LoVo (cell line): ENCODE measurements around the gene TRAF7.
"Not testable (repeated sequence)": the region's sequence is repeated elsewhere in the genome, so short reads cannot be mapped to it uniquely, and the experiment has no call there.

Source experiments
- DNase-seq: peaks from one replicate; pipeline ENCODE4 v3.0.0-alpha.2; 2016; ENCODE audit warnings: low spot score

The TRAF7 gene

DNA sequence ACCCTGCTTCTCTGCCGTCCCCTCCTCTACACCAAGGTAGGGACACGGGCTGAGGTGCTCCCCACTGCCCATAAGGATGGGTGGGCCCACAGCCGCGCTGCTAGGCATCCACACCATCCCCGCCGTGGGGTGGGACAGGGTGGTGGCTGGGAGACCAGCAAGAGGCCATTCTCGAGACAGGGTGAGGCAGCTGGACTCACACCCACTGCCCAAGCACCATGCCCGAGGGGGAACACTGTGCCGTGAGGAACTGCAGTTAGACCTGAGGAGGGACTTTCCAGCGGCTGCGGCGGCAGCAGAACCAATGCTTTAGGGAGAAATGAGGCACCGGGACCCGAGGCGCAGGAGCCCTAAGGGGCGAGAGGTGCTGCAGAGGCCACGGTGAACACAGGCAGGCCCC lies 33.2 kb upstream of the TRAF7 start:
- no peak for DNase-seq

DNA sequence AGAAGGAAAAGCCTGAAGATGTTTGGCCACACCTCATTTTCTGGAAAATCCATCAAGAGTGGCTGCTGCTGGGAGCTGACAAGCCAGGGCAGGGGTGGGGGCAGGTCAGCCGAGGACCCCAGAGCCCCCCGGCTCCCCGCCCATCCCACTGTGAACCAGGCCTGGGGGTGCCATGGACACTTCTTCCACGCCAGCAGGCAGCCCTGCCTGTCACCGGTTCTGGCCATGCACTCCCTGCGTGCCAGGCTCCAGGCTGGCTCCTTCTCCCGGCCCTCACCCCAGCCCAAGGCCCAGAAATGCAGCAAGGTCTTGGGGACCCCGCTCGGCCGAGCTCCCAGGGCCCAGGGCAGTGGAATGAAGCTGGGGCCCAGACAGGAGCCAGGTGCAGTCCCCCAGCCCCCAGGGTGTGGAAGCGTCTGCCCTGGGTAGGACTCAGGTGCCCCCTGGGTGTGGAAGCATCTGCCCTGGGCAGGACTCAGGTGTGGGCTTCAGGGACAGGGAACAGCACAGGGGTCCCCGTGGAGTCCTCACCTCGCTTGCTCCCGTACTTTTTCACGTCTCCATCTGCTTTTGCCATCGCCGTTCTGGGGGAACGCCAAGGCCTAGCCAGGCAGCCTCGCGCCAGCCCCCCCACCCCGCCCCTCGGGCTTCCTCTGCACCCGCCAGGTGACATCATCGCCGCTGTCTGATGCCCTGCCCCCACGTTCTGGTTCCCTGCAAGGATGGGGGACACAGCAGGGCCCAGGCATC lies 32.5 kb upstream of the TRAF7 start:
- DNase-seq: not testable (repeated sequence)

DNA sequence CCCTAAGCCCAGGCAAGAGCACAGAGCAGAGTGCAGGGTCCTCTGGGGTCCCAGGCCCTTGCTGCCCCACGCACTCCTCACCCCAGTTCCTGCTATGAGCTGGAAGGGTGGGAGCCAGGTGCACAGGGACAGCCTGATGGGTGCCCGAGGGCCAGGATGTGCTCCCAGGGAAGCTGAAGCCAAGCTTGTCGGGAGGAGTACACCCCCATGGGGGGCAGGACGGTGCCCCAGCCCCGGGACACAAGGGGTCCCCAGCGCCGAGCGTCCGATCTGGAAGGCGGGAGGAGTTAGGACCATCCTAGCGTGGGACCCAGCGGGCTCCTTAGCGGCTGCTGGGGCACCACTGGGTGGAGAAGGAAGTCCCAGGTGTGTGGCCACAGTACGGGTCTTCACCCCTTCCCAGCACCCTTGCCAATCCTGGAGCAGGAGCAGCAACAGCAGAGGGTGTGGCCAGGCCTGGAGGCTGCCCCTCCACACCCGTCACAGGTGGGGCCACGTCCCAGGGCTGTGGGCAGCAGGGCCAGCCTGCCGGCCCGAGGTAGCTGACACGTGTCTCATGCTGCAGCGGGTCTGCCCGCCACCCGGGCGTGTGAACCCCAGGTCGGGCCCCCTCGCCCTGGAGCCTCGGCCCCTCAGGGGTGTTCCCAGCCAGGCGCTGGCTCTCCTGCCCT lies 31.7 kb upstream of the TRAF7 start:
- DNase-seq: not testable (repeated sequence)

DNA sequence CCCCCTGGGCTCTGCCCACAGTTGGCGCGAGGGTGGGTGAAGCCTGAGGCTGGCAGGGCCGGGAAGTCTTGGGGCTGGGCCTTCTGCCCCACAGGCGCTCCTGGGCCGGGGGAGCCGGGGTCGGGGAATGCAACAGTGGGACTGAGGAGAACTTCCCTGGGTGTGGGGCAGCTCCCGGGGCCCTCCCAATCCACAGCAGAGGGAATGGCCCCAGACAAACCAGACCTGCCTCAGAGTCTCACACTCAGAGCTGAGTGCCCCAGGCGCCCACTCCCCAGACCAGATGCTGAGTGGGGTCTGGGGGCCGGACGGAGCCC lies 31.2 kb upstream of the TRAF7 start:
- DNase-seq: not testable (repeated sequence)

DNA sequence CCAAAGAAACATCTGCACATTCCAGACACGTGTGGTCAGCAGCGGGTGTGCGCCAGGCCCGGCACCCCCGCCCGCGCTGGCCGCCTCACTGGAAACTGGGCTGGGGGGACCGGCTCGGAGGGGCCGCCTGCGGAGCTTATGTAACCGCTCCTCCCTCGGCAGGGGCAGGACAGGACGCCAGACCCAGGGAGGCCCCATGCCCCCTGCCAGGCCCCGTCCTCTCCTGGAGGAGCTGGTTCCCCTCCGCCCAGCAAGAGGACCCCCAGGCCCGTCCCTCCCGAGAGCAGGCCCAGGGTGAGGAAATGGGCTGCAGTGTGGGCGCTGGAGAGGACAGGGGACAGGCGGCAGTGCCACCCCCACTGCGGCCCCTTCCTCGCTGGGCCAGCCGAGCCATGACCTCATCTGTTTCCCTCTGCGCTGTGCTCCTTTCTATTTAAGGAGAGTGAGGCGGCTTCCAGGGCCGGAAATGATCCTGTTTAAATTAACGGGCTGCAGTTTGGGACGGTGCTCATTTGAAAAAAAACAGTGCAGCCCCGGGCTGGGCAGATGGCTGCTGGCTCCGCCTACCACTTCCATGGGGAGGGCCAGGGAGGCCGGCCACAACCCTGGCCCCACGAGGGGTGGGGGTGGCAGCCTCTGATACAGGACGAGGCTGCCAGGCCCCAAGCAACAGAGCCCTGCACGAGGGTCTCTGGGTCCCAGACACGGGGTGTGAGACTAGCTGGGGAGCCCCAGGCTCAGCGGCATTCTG lies 30.7 kb upstream of the TRAF7 start:
- DNase-seq: not testable (repeated sequence)

DNA sequence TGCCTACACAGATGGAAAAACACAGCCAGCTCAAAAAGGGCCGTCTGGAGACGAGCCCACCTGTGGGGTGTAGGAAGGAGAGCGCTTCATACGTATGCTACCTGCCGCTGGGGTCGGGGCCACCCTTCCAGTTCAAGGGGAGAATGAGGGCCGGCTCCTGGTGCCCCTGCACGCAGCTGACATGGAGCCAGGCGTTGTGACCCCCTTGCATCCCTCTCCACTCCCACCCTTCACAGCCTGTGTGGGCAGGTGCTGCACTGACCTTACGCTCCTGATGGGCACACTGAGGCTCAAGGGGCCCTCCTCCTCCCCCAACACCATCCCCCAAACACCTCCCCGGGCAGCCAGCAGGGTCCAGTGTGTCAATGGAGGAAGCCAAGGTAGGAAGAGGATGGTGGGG lies 30.0 kb upstream of the TRAF7 start:
- not testable (repeated sequence) for DNase-seq

DNA sequence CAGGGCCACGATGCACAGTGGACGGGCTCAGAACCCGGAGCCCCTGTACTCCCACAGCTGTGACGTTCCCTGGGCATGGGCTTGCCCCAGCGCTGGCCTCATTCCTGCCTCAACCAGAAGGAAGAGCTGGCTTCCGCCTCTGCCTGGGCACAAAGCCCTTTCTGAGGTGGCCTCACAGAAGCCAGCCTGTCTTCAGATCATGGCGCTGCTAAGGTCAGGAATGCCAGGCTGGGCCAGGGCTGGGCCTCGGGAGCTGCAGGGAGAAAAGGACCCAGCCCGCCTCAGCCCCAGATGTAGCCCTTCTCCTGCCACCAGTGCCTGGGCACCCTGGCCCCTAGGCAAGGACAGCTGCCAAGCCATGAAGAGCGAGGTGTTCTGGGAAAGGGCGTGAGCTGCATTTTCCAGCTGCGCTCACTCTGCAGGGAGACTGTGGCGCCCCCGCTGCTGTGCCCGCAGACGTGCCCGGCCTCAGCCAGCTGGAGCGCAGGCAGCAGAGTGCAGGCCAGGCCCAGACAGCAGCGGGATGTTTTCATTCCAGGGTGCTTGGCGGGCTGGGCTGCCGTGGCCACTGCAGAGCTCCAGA lies 29.3 kb upstream of the TRAF7 start:
- not testable (repeated sequence) for DNase-seq

DNA sequence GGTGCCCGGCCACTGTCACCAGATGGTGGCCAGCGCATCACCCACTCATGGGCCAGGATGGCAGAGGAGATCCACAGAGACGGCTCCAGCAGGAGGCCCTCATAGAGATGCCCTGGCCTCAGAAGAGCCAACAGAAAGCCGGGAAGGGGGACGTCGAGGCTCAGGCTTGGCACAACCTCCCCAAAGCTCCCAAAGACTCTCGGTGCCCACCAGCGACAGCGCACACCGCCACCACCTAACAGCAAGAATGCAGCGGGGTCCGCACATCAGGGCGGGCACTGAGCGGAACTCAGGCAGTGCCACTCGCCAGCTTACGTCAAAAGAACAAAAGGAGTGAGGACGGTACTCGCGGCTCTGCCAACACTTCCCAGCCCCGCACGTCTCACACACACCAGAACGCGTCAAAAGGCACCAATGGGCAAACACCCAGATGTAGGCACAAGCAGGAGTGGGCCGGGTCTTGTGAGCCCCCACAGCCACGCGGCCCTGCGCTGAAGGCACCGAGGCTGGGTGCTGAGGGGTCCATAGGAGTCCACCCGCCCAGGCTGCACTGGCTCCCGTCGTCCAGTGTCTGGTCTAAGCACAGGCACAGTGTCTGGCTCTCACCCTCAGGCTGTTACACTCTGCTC lies 28.5 kb upstream of the TRAF7 start:
- not testable (repeated sequence) for DNase-seq

DNA sequence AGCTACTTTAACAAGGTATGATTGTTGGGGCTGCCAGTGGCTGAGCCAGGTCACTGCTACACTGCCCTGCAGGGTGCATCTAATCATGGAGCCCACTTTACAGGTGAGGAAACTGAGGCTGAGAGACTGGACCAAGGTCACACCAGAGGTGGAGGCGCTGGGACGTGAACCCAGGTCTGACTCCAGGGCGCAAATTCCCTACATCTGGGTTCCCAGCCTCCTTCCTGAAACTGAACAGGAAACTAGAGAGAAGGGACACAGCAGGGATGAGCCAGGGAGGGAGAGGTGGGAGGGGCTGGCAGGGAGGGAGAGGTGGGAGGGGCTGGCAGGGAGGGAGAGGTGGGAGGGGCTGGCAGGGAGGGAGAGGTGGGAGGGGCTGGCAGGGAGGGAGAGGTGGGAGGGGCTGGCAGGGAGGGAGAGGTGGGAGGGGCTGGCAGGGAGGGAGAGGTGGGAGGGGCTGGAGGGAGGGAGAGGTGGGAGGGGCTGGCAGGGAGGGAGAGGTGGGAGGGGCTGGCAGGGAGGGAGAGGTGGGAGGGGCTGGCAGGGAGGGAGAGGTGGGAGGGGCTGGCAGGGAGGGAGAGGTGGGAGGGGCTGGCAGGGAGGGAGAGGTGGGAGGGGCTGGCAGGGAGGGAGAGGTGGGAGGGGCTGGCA lies 27.8 kb upstream of the TRAF7 start:
- peak; percentile 25 for DNase-seq

DNA sequence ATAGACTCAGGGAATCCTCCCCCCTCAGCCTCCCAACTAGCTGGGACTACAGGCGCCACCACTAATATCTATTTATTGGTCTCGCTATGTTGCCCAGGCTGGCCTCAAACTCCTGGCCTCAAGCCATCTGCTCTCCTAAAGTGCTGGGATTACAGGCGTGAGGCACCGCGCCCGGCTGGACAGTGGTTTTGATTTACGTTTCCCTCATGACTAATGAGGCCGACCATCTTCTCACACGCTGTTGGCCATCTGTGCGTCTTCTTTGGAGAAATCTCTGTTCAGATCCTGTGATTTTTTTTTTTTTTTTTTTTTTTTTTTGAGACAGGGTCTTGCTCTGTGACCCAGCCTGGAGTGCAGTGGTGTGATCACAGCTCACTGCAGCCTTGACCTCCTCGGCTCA lies 26.3 kb upstream of the TRAF7 start:
- not testable (repeated sequence) for DNase-seq

DNA sequence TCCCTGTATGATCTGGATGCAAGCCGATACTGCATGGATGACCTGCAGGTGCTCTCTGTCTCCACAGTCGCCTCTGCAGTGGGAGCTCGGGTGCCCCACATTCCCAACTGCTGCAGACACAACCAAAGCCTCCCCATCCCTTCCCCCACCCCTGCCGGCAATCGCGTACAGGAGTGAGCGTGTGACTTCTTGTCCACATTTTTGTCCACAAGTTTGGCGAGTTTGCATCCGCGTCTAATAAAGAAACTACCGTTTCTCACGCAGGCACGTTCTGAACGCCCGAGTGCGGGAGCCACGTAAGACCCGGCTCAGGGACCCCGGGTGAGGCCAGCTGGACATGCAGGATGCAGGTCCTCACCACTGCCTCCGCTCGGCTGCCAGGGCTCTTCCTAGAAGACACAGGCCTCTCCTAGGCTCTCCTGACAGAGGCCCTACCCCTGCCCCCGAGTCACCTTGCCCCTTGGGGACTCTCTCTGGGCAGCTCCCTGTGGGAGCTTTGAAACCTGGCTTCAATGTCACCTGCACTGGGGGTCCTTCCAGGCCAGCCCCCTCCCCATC lies 25.6 kb upstream of the TRAF7 start:
- not testable (repeated sequence) for DNase-seq

DNA sequence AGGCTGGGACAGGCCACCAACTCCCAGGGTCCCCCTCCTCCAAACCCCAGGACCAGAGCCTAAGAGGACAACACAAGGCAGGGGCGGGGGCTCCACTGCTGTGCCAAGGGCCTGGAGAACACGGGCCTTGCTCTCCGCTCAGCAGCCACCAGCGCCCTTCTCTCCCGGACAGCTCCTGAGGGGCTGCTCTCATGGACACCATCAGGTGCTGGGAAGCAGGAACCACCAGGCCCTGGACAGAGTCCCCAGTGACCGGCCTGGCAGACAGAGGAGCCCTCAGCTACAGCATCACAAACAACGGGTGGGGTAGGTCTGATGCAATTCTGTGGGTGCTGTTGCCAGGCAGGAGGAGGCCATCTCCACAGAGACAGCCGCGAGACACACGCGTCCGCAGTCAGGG lies 21.8 kb upstream of the TRAF7 start:
- DNase-seq: not testable (repeated sequence)

DNA sequence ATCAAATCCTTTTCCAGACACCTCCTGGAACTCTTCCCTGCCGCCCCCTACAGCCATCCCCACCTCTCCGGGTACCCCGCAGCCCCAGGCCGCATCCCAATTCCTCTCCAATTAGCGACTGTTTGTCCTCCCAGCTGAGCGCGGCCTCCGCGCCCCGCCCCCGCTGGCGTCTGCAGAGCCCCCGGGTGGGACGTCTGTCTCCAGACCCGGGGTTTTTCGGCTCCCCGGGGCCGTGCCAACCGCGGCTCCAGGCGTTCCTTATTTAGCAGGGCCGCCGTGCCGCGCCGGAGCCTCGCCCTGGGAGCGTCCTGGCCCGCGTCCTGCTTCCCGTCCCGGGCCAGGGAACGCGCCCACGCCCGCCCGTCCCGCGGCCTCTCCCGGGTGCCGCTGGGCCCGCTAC lies 20.5 kb upstream of the TRAF7 start:
- not testable (repeated sequence) for DNase-seq

DNA sequence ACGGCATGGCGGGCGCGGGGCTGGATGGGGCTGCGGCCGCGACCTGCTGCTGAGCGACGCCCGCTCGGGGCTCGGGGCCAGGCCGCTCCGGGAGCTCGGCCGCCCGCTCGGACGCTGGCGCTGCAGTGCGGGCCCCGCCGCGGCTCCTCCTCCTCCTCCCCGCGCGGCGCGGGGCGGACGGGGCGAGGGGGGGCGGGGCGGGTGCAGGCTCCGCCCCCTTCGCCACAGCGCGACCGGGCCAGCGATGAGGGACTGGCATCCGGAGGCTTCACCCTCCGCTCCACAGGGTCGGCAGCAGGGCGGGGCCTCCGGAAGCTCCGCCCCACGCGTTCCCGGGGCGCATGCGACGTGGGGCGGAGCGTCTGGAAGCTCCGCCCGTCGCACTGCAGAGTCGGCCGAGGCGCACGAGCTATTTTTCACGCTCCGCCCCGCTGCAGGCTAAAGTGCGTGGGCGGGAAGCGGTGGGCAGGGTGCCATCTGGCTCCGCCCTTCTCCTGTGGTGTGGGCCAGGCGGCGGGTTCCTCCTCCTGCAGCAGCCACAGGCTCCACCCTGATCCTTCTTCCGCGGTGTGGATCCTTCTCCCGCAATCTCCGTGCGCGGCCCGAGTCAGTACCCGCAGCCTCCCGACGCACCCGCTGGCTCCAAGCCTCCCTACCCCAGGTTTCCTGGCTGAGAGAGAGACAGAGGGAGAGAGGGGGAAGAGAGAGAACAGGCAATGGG lies 19.7 kb upstream of the TRAF7 start, which contains the start of gene PKD1:
Gene PKD1 (minus strand): TSS at position 129 of the 721 bp plus-strand sequence. CDS start 209 bp downstream, outside the sequence.
- peak; percentile 88 for DNase-seq

DNA sequence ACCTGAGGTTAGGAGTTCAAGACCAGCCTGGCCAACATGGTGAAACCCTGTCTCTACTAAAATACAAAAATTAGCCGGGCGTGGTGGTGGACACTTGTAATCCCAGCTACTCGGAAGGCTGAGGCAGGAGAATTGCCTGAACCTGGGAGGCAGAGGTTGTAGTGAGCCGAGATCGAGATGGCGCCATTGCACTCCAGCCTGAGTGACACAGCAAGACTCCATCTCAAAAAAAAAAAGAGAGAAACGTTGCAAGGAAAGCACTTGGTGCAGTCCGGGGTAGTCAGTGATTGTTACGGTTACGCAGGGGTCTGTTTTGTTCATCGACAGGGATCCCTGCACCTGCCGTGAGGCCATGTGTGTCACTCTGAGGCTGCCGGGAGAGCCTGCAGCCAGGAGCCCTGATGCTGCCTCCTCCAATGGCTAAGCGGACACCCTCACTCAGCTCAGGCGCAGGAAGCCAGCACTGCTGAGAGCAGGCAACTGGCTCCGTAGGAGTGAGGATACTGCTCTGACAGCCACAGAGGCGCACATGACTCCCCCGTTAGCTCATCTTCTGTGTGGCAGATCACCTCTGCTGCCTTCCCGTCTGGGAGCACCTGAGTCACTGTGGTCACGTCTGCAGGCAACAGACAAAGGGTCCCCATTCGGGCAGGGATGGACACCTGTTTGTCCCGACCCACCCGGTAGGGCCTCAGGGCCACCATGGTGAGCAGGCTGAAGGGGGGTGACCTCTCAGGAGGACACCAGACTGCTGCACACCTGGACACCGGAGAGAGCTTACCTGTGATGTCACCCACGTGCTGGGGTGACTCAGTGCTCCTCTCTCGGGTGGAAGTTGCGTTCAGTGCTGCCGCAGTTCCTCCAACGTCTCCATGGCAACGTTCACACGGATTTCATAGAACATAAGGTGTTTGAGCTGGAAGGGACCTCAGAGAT lies 12.4 kb upstream of the TRAF7 start:
- no peak for DNase-seq

DNA sequence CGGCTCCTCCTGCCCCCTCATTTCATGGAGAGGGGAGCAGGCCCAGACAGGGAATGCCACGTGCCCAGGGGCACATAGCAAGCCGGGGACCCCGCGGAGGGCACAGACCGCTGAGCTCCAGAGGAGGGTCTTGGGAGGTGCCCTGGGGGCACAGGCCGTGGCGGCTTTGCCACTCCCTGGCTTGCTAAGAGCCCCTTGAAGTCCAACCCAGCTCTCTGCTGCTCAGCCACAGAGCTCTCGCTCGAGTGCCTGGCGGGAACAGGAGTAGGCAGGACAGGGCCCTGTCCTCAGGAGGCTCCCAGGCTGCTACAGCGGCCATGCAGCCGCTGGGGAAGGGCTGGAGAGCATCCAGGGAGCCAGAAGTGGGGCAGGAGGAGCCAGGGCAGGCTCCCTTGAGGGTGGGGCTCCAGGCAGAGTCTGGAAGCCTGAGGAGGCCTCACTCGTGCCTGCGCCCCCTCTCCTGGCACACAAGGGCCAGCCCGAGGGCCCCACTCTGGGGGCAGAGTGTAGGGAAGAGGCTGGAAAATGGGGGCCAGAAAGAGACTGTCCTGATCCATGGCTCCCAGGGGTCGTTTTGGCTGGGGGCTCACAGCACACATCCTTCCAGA lies 11.6 kb upstream of the TRAF7 start:
- no peak for DNase-seq

DNA sequence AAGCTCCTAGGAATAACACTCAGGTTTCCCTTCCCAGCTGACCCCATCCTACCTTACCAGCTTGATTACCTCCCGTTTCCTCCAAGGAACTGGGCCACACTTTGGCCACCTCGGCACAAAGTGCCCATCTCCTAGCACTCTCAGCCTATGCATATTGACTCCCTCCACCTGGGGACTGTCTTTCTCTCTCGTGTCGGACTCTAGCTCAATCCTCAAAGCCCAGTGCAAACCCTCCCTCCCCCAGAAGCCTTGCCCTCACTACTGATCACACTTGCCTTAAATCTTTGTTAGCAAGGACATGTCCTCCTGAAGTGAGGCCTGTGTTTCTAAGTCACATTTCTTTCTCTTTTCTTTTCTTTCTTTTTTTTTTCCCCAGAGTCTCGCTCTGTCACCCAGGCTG lies 9.7 kb upstream of the TRAF7 start:
- DNase-seq: no peak

DNA sequence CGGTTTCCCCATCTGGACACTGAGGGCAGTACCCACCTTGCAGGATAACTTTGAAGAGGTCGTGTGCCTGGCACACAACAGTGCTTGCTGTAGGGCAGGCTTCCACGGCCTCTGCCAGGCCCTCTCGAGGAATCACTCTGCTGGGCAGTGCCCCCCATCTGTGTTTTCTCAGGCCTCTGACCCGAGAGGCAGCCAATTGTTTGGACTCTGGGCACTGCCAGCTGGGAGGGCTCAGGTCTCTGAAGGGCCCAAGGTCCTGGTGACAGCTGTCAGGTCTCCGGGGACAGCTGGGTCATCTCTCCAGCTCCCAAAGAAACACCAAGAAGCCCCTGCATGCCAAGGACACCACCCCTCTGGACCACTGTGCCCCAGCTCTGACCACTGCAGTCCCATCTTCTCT lies 8.2 kb upstream of the TRAF7 start:
- no peak for DNase-seq
